ENCODE data around the gene EFS. TPM values are rescaled to one million over a fixed set of nuclear protein-coding genes. Genes with fewer than 3 reads are reported as not detected.

The EFS gene
- total and polyA plus RNA-seq, 2 of the 8 experiments (the other 6 are each of a cell fraction or from before 2014, with no cell fraction given), result 27.8 to 28.6 TPM

DNA sequence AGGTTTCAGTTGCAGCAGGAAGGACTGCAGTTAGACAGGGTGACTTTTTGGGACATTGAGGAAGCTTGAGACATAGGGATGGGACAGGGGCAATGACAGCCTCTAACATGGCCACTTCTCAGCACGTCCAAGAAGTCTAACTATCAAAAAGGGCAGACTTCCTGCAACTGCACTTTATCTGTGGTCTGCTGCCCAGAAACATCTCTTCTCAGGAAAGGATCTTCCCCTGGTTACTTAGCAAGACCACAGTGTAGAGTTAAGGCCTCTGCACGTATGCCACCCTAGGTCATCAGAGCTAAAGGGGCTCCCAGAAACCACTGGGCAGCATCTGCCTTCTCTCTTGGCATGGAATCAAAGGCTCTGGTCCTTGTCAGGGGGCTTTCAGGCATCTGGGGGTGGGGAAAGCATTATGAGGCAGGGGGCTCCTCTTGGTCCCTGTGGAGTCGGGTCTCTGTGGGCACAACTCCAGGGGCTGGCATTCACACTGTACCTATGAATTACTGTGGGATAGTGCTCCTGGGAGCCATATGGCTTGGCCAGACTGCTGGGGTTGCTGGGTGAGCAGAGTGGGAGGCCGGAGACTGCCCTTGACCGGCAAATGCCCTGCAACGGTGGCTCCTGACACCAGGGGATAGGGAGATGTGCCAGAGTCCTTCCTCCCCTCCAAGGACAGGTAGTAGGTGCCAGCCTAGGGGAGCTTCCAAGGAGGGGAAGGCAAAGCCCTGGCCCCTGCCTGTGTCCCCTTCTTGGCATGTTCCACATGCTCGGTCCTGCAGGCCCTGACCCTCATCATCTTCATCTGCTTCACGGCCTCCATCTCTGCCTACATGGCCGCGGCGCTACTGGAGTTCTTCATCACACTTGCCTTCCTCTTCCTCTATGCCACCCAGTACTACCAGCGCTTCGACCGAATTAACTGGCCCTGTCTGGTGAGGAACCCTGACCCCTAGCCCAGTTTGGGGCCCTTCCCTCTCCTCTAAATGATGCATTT lies 12.9 kb upstream of the EFS start (continued):
- TF ChIP-seq EP300 (IDR thresholded peaks at IDR 0.05; ENCODE audit: borderline replicate concordance in 1 of 2, low read depth in 2 of 2, low read length in 2 of 2), result no peak
- no peak for TF ChIP-seq POLR2A (IDR thresholded peaks at IDR 0.05; ENCODE audit: control extremely low read depth in 1 of 2, low read depth in 2 of 2, low read length in 2 of 2)
- no peak for TF ChIP-seq TEAD4 (IDR thresholded peaks at IDR 0.05; ENCODE audit: low read depth, low read length)
- no peak for TF ChIP-seq BCL11A (IDR thresholded peaks at IDR 0.05; ENCODE audit: low read depth in 2 of 2, low read length in 2 of 2)
- no peak for TF ChIP-seq E2F6 (IDR thresholded peaks at IDR 0.05)
- no peak for TF ChIP-seq RXRA (IDR thresholded peaks at IDR 0.05; ENCODE audit: insufficient read depth, low read depth, low read length)
- no peak for TF ChIP-seq TAF1 (IDR thresholded peaks at IDR 0.05; ENCODE audit: low read depth, low read length)
- TF ChIP-seq BRCA1 (IDR thresholded peaks at IDR 0.05; ENCODE audit: low read depth, low read length), result no peak
